ENCODE data around the gene RBBP6.

- no peak for TF ChIP-seq POLR2AphosphoS5 (IDR thresholded peaks at IDR 0.05)
- TF ChIP-seq CTCF (IDR thresholded peaks at IDR 0.05): peak; percentile 84 to 88 (median 85)
- no peak for TF ChIP-seq EP300 (IDR thresholded peaks at IDR 0.05; ENCODE audit: low read depth)
- TF ChIP-seq POLR2A (IDR thresholded peaks at IDR 0.05): no peak
These were observed 22.3 kb upstream of the RBBP6 start for GRCh38 chr16:24516900-24517669.
